CD14-positive monocyte (primary cell): ENCODE results near the gene TMEM54. TPM values are rescaled to one million over a fixed set of nuclear protein-coding genes. Genes with fewer than 3 reads are reported as not detected.

Experiments
- DNase-seq, 3 donors: peaks; one replicate each; pipeline ENCODE4 v3.0.0-alpha.2; 2011 to 2022
- H2AFZ ChIP-seq: 2 replicates; pipeline ENCODE4 v1.6.0; 2012; ENCODE audit warnings: mild to moderate bottlenecking, low read depth, low read length, inconsistent platforms; ENCODE audit not compliant: insufficient read depth, poor library complexity, severe bottlenecking
- H3K27ac ChIP-seq, 2 donors: 1 replicate in 1 of 2; 2 replicates in 1 of 2; pipeline ENCODE4 v1.5.1; 2012 to 2013; ENCODE audit warnings: low read length in 2 of 2, control low read depth in 1 of 2, inconsistent platforms in 1 of 2, low read depth in 1 of 2, mild to moderate bottlenecking in 1 of 2
- H3K27me3 ChIP-seq, 2 donors: one replicate each; pipeline versions ENCODE4 v1.6.0 to v1.6.1; 2011 to 2013; ENCODE audit warnings: low read length in 2 of 2; ENCODE audit not compliant: control insufficient read depth in 2 of 2, insufficient read depth in 2 of 2
- H3K36me3 ChIP-seq, 2 donors: replicated peaks in 1 of 2; 1 replicate in 1 of 2; 2 replicates in 1 of 2; pipeline versions ENCODE4 v1.5.1 to v1.6.1; 2012 to 2013; ENCODE audit warnings: low read length in 2 of 2, control low read depth in 1 of 2, inconsistent platforms in 1 of 2, mild to moderate bottlenecking in 1 of 2; ENCODE audit not compliant: insufficient read depth in 2 of 2, control insufficient read depth in 1 of 2
- H3K4me1 ChIP-seq, 2 donors: 1 replicate in 1 of 2; 2 replicates in 1 of 2; pipeline versions ENCODE4 v1.5.1 to v1.6.1; 2012 to 2013; ENCODE audit warnings: low read length in 2 of 2, control low read depth in 1 of 2, inconsistent platforms in 1 of 2, mild to moderate bottlenecking in 1 of 2, moderate library complexity in 1 of 2; ENCODE audit not compliant: insufficient read depth in 2 of 2, control insufficient read depth in 1 of 2
- H3K4me2 ChIP-seq: replicated peaks from 2 replicates; pipeline ENCODE3; 2012; ENCODE audit warnings: low read length, moderate library complexity, mild to moderate bottlenecking; ENCODE audit not compliant: poor library complexity, severe bottlenecking; ENCODE audit errors: extremely low read depth
- H3K4me3 ChIP-seq, 3 experiments: fragments of 200-600 bp in 1 of 3; sonication (generic) in 1 of 3; replicated peaks in 1 of 3; 1 replicate in 2 of 3; 2 replicates in 1 of 3; pipeline ENCODE4 v1.5.1; 2011 to 2013; ENCODE audit warnings: low read length in 3 of 3, mild to moderate bottlenecking in 3 of 3, control low read depth in 2 of 3, low read depth in 2 of 3, inconsistent platforms in 1 of 3, moderate library complexity in 1 of 3
- H3K79me2 ChIP-seq: 2 replicates; pipeline ENCODE4 v1.6.0; 2012; ENCODE audit warnings: mild to moderate bottlenecking, control low read depth, inconsistent platforms, low read length, moderate library complexity; ENCODE audit not compliant: insufficient read depth
- H3K9ac ChIP-seq: 2 replicates; pipeline ENCODE4 v1.6.0; 2017; ENCODE audit warnings: low read length, mild to moderate bottlenecking; ENCODE audit not compliant: insufficient read depth, poor library complexity, severe bottlenecking
- H3K9me3 ChIP-seq, 2 donors: replicated peaks in 1 of 2; 1 replicate in 1 of 2; 2 replicates in 1 of 2; pipeline versions ENCODE4 v1.5.1 to v1.6.1; 2012 to 2013; ENCODE audit warnings: low read length in 2 of 2, control low read depth in 1 of 2; ENCODE audit not compliant: control insufficient read depth in 1 of 2, insufficient read depth in 1 of 2
- H4K20me1 ChIP-seq: 2 replicates; pipeline ENCODE4 v1.6.0; 2012; ENCODE audit warnings: mild to moderate bottlenecking, low read length, control low read depth, moderate library complexity; ENCODE audit not compliant: insufficient read depth
- H3K27ac Mint-ChIP-seq, 7 donors: one replicate each; pipeline ENCODE4 v1.8.0; 2020; ENCODE audit warnings: mild to moderate bottlenecking in 7 of 7, mixed read lengths in 7 of 7, moderate library complexity in 6 of 7, inconsistent platforms in 2 of 7
- H3K27me3 Mint-ChIP-seq, 3 donors: one replicate each; pipeline ENCODE4 v1.8.0; 2021 to 2022; ENCODE audit warnings: low read depth in 3 of 3, mild to moderate bottlenecking in 3 of 3, mixed read lengths in 3 of 3, moderate library complexity in 3 of 3, inconsistent platforms in 1 of 3
- H3K36me3 Mint-ChIP-seq, 2 donors: one replicate each; pipeline ENCODE4 v1.8.0; 2020; ENCODE audit warnings: mixed read lengths in 2 of 2, inconsistent platforms in 1 of 2, mild to moderate bottlenecking in 1 of 2
- H3K4me1 Mint-ChIP-seq: one replicate; pipeline ENCODE4 v1.8.0; 2020; ENCODE audit warnings: mild to moderate bottlenecking, mixed read lengths
- H3K4me3 Mint-ChIP-seq, 2 donors: one replicate each; pipeline ENCODE4 v1.8.0; 2020; ENCODE audit warnings: mild to moderate bottlenecking in 2 of 2, mixed read lengths in 2 of 2, moderate library complexity in 1 of 2
- H3K9me3 Mint-ChIP-seq, 7 donors: one replicate each; pipeline ENCODE4 v1.8.0; 2020 to 2022; ENCODE audit warnings: mixed read lengths in 7 of 7, mild to moderate bottlenecking in 6 of 7, moderate library complexity in 6 of 7, inconsistent platforms in 2 of 7
- CTCF ChIP-seq: fragments of 200-600 bp; IDR thresholded peaks from one replicate; pipeline ENCODE4 v1.8.0; 2022; ENCODE audit warnings: antibody characterized with exemption, mild to moderate bottlenecking
- WGBS: methylation state at CpG from one replicate; pipeline ENCODE4 v1.1.5; 2013; ENCODE audit warnings: missing lambda C conversion rate; ENCODE audit not compliant: insufficient coverage; 5-methylcytosine and 5-hydroxymethylcytosine counted together
- intact Hi-C, 2 donors: fragments of 100-400 bp; cut with micrococcal nuclease; formaldehyde crosslinking; loops; one replicate each; pipeline versions ENCODE4 v1.15.0 to v1.15.1; 2023
- polyA plus RNA-seq, 3 donors: library from polyadenylated mRNA; depleted of rRNA in 1 of 3; unstranded in 2 of 3; stranded (reverse) in 1 of 3; fragments of 300-500 nt in 2 of 3; fragments of >200 nt in 1 of 3; fragmentation: Illumina TruSeq in 2 of 3; gene quantifications; 1 replicate in 2 of 3; 2 replicates in 1 of 3; pipeline ENCODE4 v1.2.3, GENCODE V29; 2012 to 2021

The TMEM54 gene
- polyA plus RNA-seq, 3 donors: 0.08 TPM; not detected in 2

DNA sequence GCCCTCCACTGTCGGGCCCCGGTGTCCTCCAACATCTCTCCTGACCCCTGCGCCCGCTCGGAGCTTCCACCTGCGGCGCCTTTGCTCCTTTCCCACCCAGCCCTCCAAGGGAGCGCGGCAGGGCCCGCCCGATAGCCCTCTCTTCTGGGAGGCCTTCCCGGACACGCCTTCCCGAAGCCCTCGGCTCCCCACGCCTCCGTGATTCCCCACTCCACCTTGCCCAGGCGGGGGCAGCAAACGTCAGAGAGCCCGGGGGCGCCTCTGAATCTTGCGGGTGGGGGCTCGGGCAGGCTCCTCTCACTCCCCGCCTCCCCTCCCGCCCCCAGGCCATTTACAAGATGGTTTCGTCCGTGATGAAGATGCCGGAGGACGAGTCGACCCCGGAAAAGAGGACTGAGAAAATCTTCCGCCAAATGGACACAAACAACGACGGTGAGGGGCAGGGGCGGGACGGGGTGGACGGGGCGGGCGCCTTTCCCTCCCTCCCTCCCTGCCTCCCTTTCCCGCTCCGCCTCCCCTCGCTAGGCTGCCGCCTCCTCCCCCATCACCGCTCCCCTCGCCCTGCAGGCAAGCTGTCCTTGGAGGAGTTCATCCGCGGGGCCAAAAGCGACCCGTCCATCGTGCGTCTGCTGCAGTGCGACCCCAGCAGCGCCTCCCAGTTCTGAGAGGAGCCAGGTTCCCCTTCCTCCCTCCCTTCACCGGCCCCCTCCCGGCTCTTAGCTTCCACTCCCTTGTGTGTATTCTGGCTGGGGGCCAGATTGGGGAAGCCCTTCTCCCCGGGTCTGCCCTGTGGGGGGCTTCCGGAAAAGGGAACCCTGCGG lies 7.8 kb downstream of the TMEM54 start:
- H3K27me3 Mint-ChIP-seq: peaks cover 67 to 92% (median 67%) of the 10 kb centered on the region in 3 donors
- Histone ChIP-seq H2AFZ (peak overlapping the region; percentile 62), H4K20me1 (no peaks in the 10 kb centered on the region), H3K27ac (no peak overlapping the region), H3K4me3 (peak overlapping the region in 1 of 3 experiments; percentile 43), H3K27me3 (peaks cover 27 to 64% of the 10 kb centered on the region in 2 donors), H3K9ac (peak overlapping the region; percentile 15), H3K4me2 (peak overlapping the region; percentile 56), H3K4me1 (peaks cover 4 to 10% of the 10 kb centered on the region in 2 donors), H3K36me3 (no peaks in the 10 kb centered on the region), H3K9me3 (peaks cover 4 to 9% of the 10 kb centered on the region in 2 donors), H3K79me2 (no peaks in the 10 kb centered on the region)
- TF ChIP-seq CTCF: peak; percentile 52
- WGBS: 3% methylated on average over 35 of the region's 58 CpGs
- H3K4me3 Mint-ChIP-seq: peak overlapping the region; percentile 50 to 84
- no peak overlapping the region for H3K27ac Mint-ChIP-seq
- peaks cover 4 to 13% (median 10%) of the 10 kb centered on the region in 7 donors for H3K9me3 Mint-ChIP-seq
- DNase-seq: no peak
- H3K36me3 Mint-ChIP-seq: peaks cover 0 to 7% of the 10 kb centered on the region in 2 donors
- intact Hi-C loops: no loop called here
- H3K4me1 Mint-ChIP-seq: peaks cover 14% of the 10 kb centered on the region

DNA sequence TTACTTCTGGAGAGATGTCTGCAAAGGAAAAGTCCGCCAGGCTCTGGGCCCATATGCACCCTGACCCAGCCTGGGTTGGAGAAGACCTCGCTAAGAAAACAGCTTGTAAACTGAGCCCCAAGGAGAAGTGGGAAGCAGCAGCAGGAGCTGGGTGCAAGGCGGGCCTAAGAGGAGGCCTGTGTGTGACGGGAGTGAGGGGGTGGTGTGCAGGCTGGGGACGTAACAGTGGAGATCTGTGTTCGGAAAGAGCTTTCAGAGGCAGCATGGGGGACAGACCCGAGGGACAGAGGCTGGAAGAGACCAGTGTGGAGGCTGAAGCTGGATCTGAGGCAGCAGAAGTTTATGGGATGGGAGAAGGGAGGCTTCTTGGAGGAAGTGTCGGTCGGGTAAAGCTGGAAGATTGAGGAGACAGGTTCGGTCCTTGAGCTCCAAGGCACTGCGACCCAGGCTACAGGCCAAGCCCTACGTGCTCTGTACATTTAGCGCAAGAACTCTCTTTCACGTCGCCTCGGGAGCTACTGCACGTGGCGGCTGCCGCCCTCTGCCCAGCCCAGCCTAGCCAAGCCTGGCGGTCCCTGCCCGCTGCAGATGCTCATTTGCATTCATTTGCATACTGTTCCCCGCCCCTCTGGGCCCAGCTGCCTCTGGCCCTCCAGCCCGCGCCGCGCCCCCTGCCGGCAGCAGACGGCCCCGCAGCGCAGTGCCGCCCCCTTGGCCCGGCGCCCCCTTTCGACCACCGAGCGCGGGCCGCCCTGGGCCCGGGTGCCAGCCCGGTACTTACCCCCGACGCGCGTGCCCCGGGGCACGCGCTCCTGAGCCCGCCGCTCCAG lies 8.6 kb downstream of the TMEM54 start:
- Mint-ChIP-seq H3K27ac (no peak overlapping the region), H3K9me3 (peaks cover 4 to 17% (median 10%) of the 10 kb centered on the region in 7 donors), H3K36me3 (peaks cover 0 to 7% of the 10 kb centered on the region in 2 donors), H3K4me1 (peaks cover 14% of the 10 kb centered on the region), H3K27me3 (peaks cover 70 to 88% (median 74%) of the 10 kb centered on the region in 3 donors), H3K4me3 (peak overlapping the region in 1 of 2 donors; percentile 84)
- H3K9ac ChIP-seq: no peak overlapping the region
- H4K20me1 ChIP-seq: no peaks in the 10 kb centered on the region
- DNase-seq: peak in 1 of 3 donors; percentile 30
- no peak overlapping the region for H3K27ac ChIP-seq
- peak overlapping the region; percentile 62 for H2AFZ ChIP-seq
- no peaks in the 10 kb centered on the region for H3K36me3 ChIP-seq
- WGBS: 19% methylated on average over 47 of the region's 49 CpGs
- no peaks in the 10 kb centered on the region for H3K79me2 ChIP-seq
- peak overlapping the region in 1 of 3 experiments; percentile 43 for H3K4me3 ChIP-seq
- H3K4me2 ChIP-seq: peak overlapping the region; percentile 56
- peak; percentile 77 for TF ChIP-seq CTCF
- H3K27me3 ChIP-seq: peaks cover 27 to 72% of the 10 kb centered on the region in 2 donors
- H3K4me1 ChIP-seq: peaks cover 4 to 10% of the 10 kb centered on the region in 2 donors
- H3K9me3 ChIP-seq: peaks cover 4 to 9% of the 10 kb centered on the region in 2 donors
- intact Hi-C loops: no loop called here
